NCI-H526 treated with DMSO at 0.1 percent for 48 hours (cell line): ENCODE measurements around the gene DDX47.
"Not testable (repeated sequence)": the region's sequence is repeated elsewhere in the genome, so short reads cannot be mapped to it uniquely, and the experiment has no call there.

ENCODE experiments used
- DNase-seq: peaks from one replicate; lab custom pipeline; 2025; lab: John Stamatoyannopoulos, UW

DDX47 gene

DNA sequence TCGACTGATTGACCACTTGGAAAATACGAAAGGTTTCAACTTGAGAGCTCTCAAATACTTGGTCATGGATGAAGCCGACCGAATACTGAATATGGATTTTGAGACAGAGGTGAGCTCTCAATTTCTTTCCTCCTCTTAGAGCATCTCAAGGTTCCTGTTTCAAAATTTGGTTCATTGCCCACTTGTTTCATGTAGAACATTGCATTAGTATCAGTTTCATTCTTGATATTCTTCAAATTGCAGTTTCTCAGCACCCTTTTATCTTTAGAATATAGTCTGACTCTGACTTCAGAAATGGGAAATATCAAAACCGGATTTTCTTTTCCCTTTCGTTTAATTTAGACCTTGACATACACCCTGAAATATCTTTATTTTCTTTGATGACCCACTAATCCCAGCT, 8.8 kb downstream of the DDX47 start:
- DNase-seq, result no peak

DNA sequence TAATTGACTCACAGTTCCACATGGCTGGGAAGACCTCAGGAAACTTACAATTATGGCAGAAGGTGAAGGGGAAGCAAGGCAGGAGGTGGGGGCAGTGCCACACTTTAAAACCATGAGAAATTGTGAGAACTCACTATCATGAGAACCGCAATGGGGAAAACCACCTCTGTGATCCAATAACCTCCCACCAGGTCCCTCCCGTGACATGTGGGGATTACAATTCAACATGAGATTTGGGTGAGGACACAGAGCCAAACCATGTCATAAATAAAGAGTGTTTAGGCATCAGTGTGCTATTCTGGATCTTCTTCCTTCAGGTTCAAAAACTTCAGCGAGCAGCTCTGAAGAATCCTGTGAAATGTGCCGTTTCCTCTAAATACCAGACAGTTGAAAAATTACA, 9.7 kb downstream of the DDX47 start:
- DNase-seq, result no peak

DNA sequence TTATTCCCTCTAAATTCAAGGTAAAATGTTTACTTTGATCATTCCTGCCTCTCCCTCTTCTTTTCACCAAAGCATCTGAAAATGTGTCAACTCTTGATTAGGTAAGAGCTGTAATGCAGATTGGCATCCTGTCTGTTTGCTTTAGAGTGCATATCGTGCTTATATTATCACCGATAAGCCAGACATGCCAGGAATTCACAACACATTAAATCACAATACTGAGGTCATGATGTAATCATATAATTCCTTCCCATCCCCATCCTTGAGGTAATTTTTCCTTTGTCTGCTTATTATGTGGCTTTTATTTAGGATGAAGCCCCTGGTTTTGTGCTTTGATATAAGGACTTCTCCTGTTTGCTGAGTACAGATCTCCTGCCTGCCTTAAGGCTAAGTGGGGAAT, 10.2 kb downstream of the DDX47 start:
- DNase-seq, result no peak

DNA sequence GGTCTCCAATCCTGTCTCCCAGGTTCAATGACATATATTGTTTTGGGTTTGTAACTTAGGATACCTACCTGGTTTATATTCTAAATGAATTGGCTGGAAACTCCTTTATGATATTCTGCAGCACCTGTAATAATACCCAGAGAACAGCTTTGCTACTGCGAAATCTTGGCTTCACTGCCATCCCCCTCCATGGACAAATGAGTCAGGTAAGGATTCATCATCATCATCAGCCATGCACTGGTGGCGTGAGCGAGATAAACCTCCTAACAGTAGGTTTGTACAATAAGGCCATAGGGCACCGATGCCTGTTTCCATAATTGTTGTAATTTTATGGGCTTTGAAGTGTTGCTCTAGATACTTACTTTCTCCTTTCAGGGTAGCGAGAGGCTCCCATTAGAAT, 10.7 kb downstream of the DDX47 start:
- DNase-seq, result no peak

- no peak for DNase-seq
Measured at GRCh38 chr12:12835378-12836146, 22.4 kb downstream of the DDX47 start.

DNA sequence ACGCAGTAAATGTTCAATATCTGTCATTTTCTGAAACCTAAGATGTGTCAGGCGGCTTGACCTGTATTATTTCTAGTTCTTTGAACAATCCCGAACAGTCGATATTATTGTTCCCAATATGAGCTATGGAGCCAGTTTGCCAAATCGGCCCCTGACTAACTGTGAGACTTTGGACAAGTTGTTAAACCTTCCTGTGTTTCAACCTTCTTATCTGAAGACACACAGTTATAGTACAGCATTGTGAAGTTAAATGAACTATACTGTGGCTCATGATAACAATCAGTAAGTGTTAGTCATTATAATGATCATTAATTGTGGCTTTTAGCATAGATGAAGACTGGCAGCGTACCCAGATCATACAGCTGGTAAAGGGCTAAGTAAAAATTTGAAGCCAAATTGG, 23.4 kb downstream of the DDX47 start:
- no peak for DNase-seq

- DNase-seq, result peak; percentile 68
Measured at GRCh38 chr12:12837025-12837812, 24.1 kb downstream of the DDX47 start.

- no peak for DNase-seq
Measured at GRCh38 chr12:12837813-12838153, 24.6 kb downstream of the DDX47 start.

DNA sequence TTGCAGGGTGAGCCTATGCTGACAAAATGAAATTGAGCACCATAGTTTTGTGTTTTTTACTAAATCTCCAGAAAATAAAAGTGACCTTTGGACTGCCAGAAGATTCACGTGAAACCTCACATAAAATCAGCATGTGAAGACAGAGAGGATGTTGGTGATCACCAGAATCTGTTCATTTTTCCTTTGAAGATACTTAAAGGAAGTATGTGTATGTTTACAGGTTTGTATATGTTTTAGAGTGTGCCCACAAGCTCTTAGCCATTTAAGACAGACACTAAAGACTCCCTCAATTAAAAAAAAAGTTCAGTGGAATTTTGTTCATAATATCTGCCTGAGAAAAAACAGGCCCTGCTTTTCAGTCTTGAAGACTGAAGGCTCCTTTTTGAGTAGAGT, 25.9 kb downstream of the DDX47 start:
- no peak for DNase-seq

DNA sequence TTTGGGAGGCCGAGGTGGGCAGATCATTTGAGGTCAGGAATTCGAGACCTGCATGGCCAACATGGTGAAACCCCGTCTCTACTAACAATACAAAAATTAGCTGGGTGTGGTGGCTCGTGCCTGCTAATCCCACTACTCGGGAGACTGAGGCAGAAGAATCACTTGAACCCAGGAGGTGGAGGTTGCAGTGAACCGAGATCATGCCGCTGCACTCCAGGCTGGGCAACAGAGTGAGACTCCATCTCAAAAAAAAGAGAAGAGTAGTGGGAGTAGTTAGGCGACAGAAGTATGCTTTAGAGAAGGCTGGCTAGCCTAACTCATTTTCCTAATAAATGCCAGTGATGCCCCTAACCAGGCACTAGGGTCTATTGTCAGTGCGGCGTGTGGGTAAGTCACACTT, 26.3 kb downstream of the DDX47 start:
- DNase-seq, result not testable (repeated sequence)

DNA sequence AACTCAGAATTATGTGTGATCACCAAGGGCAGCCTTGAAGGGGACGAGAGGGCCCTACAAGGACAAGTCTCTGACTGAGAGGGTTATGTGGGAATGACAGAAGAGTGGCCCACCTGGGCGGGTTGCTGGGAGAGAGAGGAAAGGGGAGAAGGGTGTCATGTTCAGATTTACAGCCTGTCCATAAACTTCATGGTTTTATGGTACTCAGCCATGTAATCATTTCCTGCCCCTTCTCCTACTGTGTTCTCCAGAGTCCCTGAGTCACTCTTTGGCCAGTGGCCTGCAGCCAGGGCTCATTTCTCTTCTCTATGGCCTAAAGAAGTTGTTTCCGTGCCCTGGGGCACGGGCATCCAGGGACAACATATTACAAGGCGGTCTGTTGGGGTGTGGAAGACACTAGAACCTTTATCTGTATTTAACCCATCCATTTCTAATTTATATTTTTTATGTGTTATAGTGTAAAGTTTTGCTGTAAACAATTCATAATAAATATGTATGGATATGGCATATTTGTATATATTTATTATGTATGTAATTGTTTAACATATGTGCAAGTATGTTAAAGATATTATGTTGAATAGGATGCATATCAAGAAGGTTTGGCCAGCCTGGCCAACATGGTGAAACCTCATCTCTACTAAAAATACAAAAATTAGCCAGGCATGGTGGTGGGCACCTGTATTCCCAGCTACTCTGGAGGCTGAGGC, 26.9 kb downstream of the DDX47 start:
- no peak for DNase-seq

- DNase-seq, result no peak
Measured at GRCh38 chr12:12840580-12840899, 27.4 kb downstream of the DDX47 start.

DNA sequence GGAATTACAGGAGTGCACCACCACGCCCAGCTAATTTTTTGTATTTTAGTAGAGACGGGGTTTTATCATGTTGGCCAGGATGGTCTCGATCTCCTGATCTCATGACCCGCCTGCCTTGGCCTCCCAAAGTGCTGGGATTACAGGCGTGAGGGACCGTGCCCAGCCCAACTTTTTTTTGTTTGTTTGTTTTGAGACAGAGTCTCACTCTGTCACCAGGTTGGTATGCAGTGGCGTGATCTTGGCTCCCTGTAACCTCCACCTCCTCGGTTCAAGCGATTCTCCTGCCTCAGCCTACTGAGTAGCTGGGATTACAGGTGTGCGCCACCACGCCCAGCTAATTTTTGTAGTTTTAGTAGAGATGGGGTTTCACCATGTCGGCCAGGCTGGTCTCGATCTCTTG, 28.3 kb downstream of the DDX47 start:
- DNase-seq, result not testable (repeated sequence)

DNA sequence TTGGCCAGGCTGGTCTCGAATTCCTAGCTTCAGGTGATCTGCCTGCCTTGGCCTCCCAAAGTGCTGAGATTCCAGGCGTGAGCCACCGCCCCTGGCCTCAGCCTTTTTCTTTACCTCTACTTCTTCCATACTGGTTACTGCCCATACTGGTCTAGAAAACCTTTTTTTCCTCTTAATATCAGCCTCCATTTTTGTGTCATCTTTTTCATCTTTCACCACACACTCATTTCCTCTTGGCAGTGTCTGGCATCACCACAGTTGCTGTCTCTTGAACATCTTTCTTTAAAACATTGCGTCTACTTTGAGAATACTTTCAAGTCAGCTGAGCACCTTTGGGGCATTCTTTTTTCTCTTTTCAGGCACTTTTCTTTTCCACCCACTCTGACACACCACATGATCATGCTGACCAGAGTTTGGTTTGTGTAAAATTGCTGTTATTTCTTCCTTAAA, 32.7 kb downstream of the DDX47 start:
- no peak for DNase-seq

DNA sequence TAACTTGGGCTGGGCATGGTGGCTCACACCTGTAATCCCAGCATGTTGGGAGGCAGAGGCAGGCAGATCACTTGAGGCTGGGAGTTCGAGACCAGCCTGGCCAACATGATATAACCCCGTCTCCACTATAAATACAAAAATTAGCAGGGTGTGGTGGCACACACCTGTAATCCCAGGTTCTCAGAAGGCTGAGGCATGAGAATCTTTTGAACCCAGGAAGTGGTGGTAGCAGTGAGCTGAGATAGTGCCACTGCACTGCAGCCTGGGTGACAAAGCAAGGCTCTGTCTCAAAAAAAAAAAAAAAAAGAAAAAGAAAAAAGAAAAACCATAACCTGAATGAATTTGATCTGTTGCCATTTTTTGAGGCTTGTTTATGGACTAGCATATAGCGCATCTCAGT, 33.6 kb downstream of the DDX47 start:
- not testable (repeated sequence) for DNase-seq

GRCh38 chr12:12853435-12853834, 40.3 kb downstream of the DDX47 start:
- no peak for DNase-seq

DNA sequence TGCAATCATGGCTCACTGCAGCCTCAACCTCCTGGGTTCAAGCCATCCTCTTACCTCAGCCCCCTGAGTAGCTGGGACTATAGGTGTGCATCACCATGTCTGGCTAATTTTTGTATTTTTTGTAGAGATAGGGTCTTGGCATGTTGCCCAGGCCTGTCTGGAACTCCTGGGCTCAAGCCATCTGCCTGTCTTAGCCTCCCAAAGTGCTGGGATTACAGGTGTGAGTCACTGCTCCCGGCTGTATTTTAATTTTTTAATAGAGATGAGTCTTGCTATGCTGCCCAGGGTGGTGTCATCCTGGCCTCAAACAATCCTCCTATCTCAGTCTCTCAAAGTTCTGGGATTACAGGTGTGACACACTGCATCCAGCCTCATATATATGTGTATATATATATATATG, 46.5 kb downstream of the DDX47 start:
- DNase-seq, result no peak

GRCh38 chr12:12864243-12864642, 51.1 kb downstream of the DDX47 start:
- no peak for DNase-seq

GRCh38 chr12:12868477-12869235, 55.5 kb downstream of the DDX47 start:
- no peak for DNase-seq

DNA sequence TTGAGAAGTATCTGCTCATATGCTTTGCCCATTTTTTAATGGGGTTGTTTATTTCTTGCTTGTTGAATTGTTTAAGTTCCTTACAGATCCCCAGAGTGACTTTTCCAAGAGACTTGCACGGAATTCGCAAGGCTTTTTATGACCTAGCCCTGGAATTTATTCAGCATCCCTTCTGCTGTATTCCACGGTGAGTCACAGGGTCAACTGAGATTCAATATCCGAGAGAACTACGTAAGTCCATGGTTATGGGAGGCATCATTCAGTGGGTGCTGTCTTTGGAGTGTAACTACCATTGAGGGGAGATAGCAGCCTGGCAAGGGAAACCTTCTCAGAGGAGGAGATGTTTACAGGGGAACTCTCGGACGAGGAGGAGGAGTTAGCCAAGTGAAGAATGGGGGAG, 57.3 kb downstream of the DDX47 start:
- no peak for DNase-seq

- no peak for DNase-seq
Measured at GRCh38 chr12:12871587-12872138, 58.5 kb downstream of the DDX47 start.
